Dermis microvascular lymphatic vessel endothelial cell (primary cell): ENCODE measurements around the gene ETFB. TPM values are rescaled to one million over a fixed set of nuclear protein-coding genes. Genes with fewer than 3 reads are reported as not detected.

Experiments used
- DNase-seq, 2 donors: peaks; one replicate each; pipeline versions ENCODE4 v3.0.0 to v3.0.0-alpha.2; 2010; ENCODE audit warnings: low read depth in 2 of 2
- total RNA-seq: library from RNA; depleted of rRNA; stranded (reverse); fragments of >200 nt; gene quantifications from 2 replicates; pipeline ENCODE4 v1.2.1, GENCODE V29; 2014

The ETFB gene
- total RNA-seq, 1 donor from 2014 or later: 75.7 TPM

DNA sequence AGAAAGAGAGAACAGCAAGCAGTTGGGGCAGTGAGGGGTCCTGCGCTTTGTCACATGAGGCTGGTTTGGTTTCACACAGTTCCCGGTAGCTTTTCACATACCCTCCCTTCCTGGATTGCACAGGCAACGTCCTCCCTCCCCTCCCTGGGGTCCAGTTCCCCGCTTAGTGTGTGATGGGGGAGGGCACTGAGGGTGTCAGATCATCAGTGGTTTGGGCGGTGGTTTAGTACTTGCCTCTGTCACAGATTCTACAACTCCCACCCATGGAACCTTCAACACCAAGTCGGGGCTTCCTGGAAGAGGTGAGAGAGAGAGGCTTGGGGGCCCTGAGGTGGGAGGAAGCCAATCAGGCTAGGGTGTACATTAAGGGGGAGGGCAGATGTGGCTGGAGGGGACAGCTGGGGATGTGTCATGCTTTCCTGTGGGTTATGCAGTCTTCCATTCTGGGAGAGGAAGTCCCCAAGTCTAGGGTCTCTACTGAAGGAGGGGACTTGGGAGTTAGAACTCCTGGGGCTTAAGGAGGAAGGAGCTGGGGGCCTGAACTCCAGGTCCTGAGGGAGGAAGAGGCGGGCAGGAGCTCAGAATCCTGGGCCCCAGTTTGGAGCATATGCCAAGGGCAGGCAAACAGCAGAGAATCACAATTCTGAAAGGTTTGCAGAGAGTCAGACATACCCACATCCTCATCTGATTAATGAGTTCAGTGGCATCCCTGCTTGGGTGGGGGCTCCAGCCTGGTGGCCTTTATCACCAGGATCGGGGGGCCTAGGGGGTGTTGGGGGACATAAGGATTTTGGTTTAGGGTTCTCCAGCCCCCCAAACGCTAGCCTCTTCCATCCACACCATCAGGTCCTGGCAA is 6.7 kb upstream of the ETFB start, which contains the start of gene NKG7:
NKG7 (minus strand) TSS at position 6 of the 856 bp plus-strand sequence. CDS start 119 bp downstream, outside the sequence.
- no peak for DNase-seq

DNA sequence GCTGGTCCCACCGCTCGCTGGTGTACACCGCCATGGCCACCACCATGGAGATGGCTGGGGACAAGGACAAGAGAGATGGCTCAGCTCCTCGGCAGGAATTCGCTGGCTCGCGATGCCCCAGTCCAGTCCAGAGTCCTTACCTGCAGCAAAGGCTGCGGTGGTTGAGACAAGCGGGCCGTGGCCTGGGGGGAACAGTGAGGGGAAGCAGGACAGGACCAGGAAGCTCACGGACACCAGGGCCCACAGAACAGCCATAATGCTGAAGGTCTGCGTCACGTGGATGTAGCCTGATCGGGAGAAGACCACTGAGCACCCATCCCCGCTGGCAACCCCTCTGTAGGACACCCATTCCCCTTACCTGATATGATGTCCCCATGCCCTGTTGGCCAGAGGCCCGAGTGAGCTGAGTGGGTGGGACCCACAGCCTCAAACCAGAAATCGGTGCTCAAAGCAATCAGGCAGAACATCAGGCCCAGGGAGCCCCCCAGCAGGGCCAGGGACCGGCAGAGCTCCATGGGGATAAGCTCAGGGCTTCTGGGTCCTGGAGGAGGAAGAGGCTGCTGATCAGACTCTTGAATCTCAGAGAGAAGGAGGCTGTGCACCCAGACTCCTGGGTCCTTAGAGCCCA is 5.9 kb upstream of the ETFB start:
- no peak for DNase-seq

DNA sequence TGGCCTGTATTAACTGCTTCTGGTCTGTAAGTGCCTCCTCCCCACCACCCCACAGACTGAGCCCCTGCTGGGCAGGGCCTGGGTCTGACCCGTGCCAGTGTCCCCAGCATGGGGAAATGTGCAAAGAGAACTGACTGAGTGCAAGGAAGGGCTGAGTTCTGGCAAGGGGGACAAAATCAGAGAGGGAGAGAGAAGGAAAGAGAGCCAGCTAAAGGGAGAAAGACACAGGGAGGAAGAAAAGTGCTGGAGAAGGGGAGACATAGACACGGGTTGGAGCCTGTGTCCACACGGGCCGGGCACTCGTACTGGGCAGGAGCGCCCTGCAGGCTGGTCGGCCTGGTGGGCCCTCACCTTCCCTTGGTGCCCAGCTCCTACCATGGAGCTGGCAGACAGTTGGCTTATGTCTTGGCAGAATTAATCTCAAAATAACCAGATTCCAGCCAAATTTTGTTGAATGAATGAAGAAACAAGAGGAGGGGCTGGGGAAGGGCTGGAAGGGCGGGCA is 5.0 kb upstream of the ETFB start:
- DNase-seq: no peak

GRCh38 chr19:51370230-51370629 is 4.0 kb upstream of the ETFB start:
- no peak for DNase-seq

DNA sequence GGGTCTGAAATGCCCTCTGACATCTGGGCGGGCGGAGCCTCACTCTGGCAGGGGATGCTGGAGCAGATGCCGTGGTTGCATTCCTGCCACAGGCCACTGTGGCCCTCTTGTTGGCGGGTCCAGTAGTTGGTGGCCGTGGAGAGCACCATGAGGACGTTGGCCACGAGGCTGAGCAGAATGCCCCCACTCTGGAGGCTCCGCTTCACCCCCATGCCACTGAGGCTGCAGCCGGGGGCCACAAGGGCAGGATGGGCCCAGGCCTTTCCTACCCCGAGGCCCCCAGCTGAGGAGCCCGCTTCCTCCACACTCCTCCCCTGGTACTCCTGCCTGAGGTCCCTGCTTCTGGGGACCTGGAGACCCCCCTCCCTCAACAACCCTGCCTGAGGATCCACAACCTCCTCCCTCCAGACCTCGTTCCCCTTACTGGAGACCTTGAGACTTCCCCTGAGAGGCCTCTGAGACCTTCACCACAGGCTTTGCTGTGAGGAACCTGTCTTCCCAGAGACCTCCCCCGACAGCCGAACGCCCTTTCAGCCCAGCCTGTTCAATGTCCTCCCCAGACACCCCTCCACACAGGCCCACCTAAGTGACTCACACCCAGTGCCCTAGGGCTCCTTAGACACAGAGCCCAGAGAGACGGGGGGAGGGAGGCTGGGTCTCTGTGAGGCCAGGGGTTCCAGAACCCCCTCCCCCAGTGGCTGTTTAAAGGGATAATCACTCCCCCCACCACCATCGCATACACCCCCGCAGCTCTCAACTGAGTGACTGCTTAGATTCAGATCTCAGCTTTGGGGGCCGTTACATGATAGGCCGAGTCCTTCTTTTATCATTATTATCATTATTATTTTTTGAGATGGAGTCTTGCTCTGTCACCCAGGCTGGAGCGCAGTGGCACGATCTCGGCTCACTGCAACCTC is 2.4 kb upstream of the ETFB start, which contains the start of gene CLDND2:
CLDND2 (minus strand) TSS at position 638 of the 917 bp plus-strand sequence; CDS start at position 212, 426 bp downstream.
- no peak for DNase-seq

GRCh38 chr19:51367565-51368365 is 1.6 kb upstream of the ETFB start:
- peak; percentile 91 to 99 for DNase-seq

DNA sequence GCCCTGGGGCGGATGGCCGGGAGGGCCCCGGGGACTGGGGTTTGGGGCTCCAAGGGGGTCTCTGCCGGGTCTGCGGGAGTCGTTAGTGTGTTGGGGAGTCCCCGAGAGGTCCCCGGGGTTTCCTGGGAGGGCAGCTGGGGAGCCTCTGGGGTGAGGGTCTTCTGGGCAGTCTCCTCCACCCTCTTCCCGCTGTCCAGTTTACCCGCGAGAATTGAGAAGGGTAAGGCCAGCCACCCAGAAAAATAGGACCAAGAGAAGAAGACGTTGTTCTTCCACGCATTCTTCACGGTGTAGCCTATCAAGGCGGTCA is 1.0 kb upstream of the ETFB start:
- DNase-seq: no peak

DNA sequence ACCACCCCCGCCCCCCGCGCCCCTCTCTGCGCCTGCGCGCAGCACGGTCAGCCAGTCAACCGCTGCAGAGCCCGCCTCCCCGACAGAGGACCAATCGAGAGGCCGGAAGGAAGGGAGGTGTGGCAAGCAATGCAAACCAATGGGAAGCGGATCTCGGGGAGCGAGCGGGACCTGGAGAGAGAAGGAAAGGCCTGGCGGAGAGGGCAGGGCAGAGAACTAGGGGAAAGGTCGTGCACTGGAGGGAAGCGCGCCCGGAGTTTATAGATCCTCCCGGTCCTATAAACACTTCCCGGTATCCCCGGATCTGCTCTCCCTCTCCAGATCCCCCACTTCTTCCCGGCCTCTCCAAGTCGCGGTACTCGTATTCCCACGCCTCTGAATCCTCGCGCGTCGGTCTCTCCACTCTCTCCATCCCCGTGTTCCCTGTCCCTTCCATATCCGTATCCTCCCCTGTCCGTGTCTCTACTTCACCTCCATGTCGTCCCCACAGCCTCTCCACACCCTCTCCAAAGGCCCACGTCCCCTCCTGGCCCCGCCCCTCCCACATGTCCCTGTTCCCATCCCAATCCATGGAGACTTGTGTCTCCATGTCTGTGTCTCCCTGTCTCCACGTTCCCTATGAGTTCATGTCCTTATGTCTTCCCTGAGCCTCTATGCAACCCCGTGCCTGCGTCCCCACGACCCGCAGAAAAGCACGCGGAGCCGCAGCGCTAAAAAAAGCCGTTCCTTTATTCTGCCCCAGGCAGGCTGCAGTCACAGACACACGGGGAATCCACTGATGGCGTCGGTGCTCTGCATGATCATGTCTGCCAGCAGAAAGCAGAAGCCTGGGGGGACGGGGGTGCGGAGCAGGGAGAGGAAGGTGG is 434 bp upstream of the ETFB start:
- DNase-seq: peak; percentile 95 to 99

GRCh38 chr19:51365211-51365964 is 800 bp downstream of the ETFB start:
- peak in 1 of 2 donors; percentile 53 for DNase-seq

- peak in 1 of 2 donors; percentile 59 for DNase-seq
Observed at GRCh38 chr19:51364200-51365106, 1.7 kb downstream of the ETFB start.

DNA sequence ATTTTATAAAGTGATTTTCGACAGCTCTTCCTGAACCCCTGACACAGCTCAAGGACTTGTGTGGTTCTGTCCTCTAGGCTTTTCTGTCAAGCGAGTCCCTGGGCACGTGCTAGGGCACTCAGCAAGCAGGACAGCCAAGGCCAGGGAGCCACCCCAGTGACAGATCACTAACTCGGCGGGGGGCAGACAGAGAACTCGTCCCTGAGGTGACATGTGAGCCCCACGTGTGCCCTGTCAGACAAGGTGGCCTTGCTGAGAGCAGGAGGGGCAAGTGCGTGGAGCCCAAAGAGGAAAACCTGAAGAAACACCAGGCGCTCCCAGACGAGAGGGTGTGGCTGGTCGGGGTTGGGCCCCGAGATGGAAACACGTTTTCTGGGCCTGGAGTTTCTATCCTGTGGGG is 4.9 kb downstream of the ETFB start:
- DNase-seq: no peak

GRCh38 chr19:51359294-51359693 is 6.9 kb downstream of the ETFB start:
- DNase-seq: no peak

DNA sequence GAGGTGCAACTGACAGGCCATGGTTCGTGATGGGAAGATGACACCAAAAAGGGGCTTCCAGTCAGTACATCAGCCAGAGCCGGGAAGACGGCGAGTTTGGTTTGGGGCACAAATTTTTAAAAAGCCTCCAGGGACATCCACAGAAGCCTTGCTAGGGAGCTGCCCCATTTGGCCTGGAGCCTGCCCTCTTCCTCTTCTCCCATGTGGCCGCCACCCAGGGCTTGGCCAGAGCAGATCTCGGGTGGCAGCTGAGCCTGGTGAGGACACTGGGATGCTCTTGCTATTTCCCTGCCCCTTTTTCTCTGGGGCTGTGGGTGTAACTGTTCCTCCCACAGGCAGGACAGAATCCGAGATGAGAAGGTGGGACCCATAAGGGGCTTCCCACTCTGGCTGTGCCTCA is 8.2 kb downstream of the ETFB start:
- no peak for DNase-seq

GRCh38 chr19:51356159-51356801 is 9.9 kb downstream of the ETFB start:
- no peak for DNase-seq

DNA sequence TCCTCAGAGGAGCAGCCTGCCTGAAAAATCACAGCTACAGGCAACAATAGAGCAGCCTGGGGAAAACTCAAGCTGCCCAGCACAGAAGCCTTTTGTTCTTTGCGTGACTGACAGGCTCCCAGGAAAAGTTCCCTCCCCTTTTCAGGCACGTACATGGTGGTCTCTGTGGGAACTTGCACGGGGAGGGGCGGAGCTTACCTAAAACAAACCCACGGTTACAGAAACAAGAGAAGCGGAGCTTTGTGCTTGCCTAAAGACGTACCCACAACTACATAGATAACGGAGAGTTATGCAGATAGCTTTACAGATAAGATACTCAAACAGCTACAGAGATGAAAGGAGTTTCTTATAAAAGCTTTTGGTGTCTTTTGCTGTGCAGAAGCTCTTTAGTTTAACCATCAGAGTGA is 11.4 kb downstream of the ETFB start:
- DNase-seq: no peak

DNA sequence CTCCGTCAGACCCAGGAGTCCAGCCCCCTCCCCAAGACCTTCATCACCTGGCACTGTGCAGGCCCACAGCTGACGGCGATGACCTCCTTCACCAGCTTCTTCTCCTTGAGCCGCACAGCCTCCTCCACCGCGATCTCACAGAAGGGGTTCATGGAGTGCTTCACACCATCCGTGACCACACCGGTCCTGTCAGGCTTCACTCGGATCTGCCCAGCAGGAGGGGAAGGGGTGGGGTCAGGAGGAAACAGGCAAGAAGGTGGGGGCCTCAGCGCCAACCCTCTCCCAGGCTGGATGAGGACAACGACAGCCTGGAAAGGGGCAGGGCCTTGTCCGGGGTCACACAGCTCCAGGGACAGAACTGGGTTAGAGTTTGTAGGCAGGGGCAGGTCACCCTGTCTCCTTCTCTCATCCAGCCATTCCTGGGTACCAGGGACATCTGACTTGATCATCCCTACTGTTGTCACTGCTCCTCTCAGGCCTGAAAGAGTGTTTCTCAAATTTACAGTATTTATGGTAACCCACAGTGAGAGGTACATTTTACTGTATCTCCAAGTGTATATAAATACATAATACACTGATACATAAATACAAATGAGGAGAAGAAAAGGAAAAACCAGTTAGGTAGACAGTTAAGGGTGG is 12.0 kb downstream of the ETFB start:
- no peak for DNase-seq

GRCh38 chr19:51352783-51353360 is 13.3 kb downstream of the ETFB start:
- no peak for DNase-seq
